ENCODE data around the gene TRIM31. TPM values are rescaled to one million over a fixed set of nuclear protein-coding genes. Genes with fewer than 3 reads are reported as not detected.

The TRIM31 gene
- total RNA-seq, 1 donor from 2014 or later = not detected

Other genes starting within 250 kb of the TRIM31 start
- gene HLA-A, start 170.6 kb downstream of the TRIM31 start, total RNA-seq = 536 and 593 TPM in 2 replicates
- 31.9 and 32.7 TPM in 2 replicates for gene POLR1H, start 51.8 kb downstream of the TRIM31 start, total RNA-seq
- 7.8 and 12.3 TPM in 2 replicates for gene PPP1R11, start 45.9 kb downstream of the TRIM31 start, total RNA-seq
- gene RNF39, start 37.3 kb downstream of the TRIM31 start, total RNA-seq = not detected in 2 replicates
- not detected in 2 replicates for gene TRIM40, start 23.1 kb upstream of the TRIM31 start, total RNA-seq
- gene TRIM10, start 48.1 kb upstream of the TRIM31 start, total RNA-seq = under 0.01 TPM in 1 of 2 replicates, not detected in the other
- not detected in 2 replicates for gene TRIM15, start 50.5 kb upstream of the TRIM31 start, total RNA-seq
- 19.4 and 24.2 TPM in 2 replicates for gene TRIM26, start 100.3 kb upstream of the TRIM31 start, total RNA-seq
- 7.6 and 10.1 TPM in 2 replicates for gene TRIM39, start 213.8 kb upstream of the TRIM31 start, total RNA-seq
- 16.1 and 20.8 TPM in 2 replicates for gene RPP21, start 232.1 kb upstream of the TRIM31 start, total RNA-seq

Data from lung microvascular endothelial cell (primary cell).